OCI-LY7 (cell line): ENCODE data around the gene FAM163B. TPM values are rescaled to one million over a fixed set of nuclear protein-coding genes. Genes with fewer than 3 reads are reported as not detected.

Source experiments
- BruUV-seq: library from RNA; stranded (reverse); fragments of 400-500 nt; replicated peaks from 2 replicates; lab custom pipeline; 2021; lab: Mats Ljungman, UMichigan
- CTCF ChIA-PET: fragments of 300-600 bp; sonication (Branson Sonifier 250); formaldehyde crosslinking; loops from one replicate; lab custom pipeline; 2022; ENCODE audit warnings: antibody characterized with exemption; ENCODE audit not compliant: unreplicated experiment; lab: Charles Lee
- POLR2A ChIA-PET: fragments of 300-600 bp; sonication (Branson Sonifier 250); formaldehyde crosslinking; loops from one replicate; lab custom pipeline; 2022; ENCODE audit warnings: antibody characterized with exemption; lab: Charles Lee
- DNase-seq: peaks from one replicate; pipeline ENCODE4 v3.0.0-alpha.2; 2015; ENCODE audit warnings: low spot score
- H2AFZ ChIP-seq: fragments of 200-600 bp; sonication (generic), shearing (Covaris generic); 2 replicates; pipeline ENCODE4 v1.6.1; 2014; ENCODE audit warnings: mild to moderate bottlenecking, antibody characterized with exemption, low read length, moderate library complexity
- H3K27ac ChIP-seq: fragments of 200-600 bp; sonication (generic); 2 replicates; pipeline ENCODE4 v1.5.1; 2014; ENCODE audit warnings: mixed run types, low read depth, mild to moderate bottlenecking, moderate library complexity, low read length, inconsistent platforms; ENCODE audit not compliant: poor library complexity, severe bottlenecking
- H3K36me3 ChIP-seq: fragments of 200-600 bp; sonication (generic); 2 replicates; pipeline ENCODE4 v1.6.1; 2014; ENCODE audit warnings: mild to moderate bottlenecking, antibody characterized with exemption, low read length, moderate library complexity, mixed read lengths; ENCODE audit not compliant: insufficient read depth
- H3K4me1 ChIP-seq: fragments of 200-600 bp; sonication (generic); 2 replicates; pipeline ENCODE4 v1.5.1; 2014; ENCODE audit warnings: mild to moderate bottlenecking, low read length; ENCODE audit not compliant: insufficient read depth, poor library complexity, severe bottlenecking
- H3K4me2 ChIP-seq: fragments of 200-600 bp; sonication (generic); 2 replicates; pipeline ENCODE4 v1.6.1; 2014; ENCODE audit warnings: mild to moderate bottlenecking, low read length
- H3K4me3 ChIP-seq: fragments of 200-600 bp; sonication (generic); 2 replicates; pipeline ENCODE4 v1.5.1; 2014; ENCODE audit warnings: mild to moderate bottlenecking, low read depth, low read length; ENCODE audit not compliant: poor library complexity, severe bottlenecking
- H3K79me2 ChIP-seq: fragments of 200-600 bp; sonication (generic); 2 replicates; pipeline ENCODE4 v1.6.1; 2016; ENCODE audit warnings: low read depth, mild to moderate bottlenecking, low read length, moderate library complexity, mixed read lengths; ENCODE audit not compliant: insufficient read depth
- H3K9me2 ChIP-seq: fragments of 200-600 bp; sonication (generic); 2 replicates; pipeline ENCODE4 v1.6.1; 2016; ENCODE audit warnings: mild to moderate bottlenecking, low read length, mixed read lengths; ENCODE audit not compliant: insufficient read depth
- H3K9me3 ChIP-seq: fragments of 200-600 bp; sonication (generic); 2 replicates; pipeline ENCODE4 v1.6.1; 2014; ENCODE audit warnings: mild to moderate bottlenecking, mixed run types, low read length, mixed read lengths
- H4K20me1 ChIP-seq: fragments of 200-600 bp; sonication (generic); 2 replicates; pipeline ENCODE4 v1.6.1; 2014; ENCODE audit warnings: mild to moderate bottlenecking, antibody characterized with exemption, low read length, moderate library complexity, mixed read lengths; ENCODE audit not compliant: insufficient read depth
- EZH2phosphoT487 ChIP-seq: fragments of 200-600 bp; sonication (generic); IDR thresholded peaks from 2 replicates; pipeline ENCODE4 v1.6.1; 2018; ENCODE audit warnings: low read depth, borderline replicate concordance, mild to moderate bottlenecking, mixed run types, antibody characterized with exemption, low read length, moderate library complexity, mixed read lengths
- intact Hi-C: fragments of 100-400 bp; cut with micrococcal nuclease; formaldehyde crosslinking; loops from one replicate; pipeline ENCODE4 v1.10.0; 2022; ENCODE audit not compliant: unreplicated experiment
- total RNA-seq, 2 experiments: library from RNA; depleted of rRNA in 1 of 2; stranded (reverse); fragments of >200 nt in 1 of 2; shearing (Covaris generic) in 1 of 2; gene quantifications; 2 replicates each; pipeline ENCODE4 v1.2.3, GENCODE V29; 2014 to 2022
- TF ChIP-seq, protein P1 (sequence below): fragments of 200-600 bp; sonication (generic); conservative IDR thresholded peaks from 2 replicates; pipeline ENCODE4 v1.5.1; 2014; ENCODE audit warnings: mild to moderate bottlenecking, antibody characterized with exemption, low read length, moderate library complexity, mixed read lengths

The FAM163B gene
- total RNA-seq, 2 experiments from 2014 or later: 2.6 to 7.8 TPM

DNA sequence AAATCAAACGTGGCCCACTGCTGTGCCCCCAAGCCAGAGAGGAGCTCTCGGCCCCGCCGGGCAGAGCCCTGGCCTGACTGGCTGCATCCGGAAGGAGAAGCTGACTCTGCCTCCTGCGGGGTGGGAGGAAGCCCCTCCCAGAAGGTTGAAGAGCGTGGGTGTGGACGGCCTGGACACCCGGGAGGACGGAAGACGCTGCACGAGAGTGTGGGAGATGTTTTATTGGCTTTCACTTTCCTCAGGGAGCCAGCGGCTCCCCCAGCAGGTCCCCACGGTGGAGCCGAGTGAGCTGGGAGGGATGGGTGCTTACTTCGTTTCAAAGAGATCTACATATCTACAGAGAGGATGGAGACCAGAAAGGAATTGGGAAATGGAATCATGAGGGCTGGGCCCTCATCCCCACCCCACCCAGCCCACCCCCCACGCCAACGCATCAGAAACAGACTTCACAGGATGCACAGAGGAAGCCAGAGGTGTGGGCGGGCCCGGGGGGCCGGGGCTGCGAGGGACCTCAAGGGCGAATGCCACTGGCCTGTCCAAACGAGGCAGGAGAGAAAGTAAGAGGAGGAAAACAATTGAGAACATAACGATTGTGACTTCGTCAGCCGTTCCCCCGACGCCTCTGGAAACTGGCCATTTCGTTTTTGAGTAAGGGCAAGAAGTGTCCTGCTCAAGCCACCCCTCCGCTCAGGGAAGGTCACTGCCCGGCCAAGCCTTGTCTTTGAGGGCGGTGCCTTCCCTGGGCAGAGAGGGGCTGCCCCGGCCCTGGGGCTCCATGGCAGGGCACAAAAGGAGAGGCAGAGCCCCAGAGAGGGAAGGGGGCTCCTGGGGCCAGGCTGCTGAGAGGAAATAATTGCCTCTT is 32.1 kb downstream of the FAM163B start:
- Histone ChIP-seq H2AFZ (no peak overlapping the region), H3K36me3 (no peaks in the 10 kb centered on the region), H3K79me2 (no peaks in the 10 kb centered on the region), H4K20me1 (no peaks in the 10 kb centered on the region), H3K9me2 (no peaks in the 10 kb centered on the region), H3K4me3 (no peak overlapping the region), H3K4me1 (peaks cover 49% of the 10 kb centered on the region), H3K4me2 (peak overlapping the region; percentile 35), H3K27ac (no peak overlapping the region), H3K9me3 (no peaks in the 10 kb centered on the region)
- ChIA-PET CTCF (no interaction called here), POLR2A (no interaction called here)
- BruUV-seq: no TSS peak
- TF ChIP-seq, protein P1, sequence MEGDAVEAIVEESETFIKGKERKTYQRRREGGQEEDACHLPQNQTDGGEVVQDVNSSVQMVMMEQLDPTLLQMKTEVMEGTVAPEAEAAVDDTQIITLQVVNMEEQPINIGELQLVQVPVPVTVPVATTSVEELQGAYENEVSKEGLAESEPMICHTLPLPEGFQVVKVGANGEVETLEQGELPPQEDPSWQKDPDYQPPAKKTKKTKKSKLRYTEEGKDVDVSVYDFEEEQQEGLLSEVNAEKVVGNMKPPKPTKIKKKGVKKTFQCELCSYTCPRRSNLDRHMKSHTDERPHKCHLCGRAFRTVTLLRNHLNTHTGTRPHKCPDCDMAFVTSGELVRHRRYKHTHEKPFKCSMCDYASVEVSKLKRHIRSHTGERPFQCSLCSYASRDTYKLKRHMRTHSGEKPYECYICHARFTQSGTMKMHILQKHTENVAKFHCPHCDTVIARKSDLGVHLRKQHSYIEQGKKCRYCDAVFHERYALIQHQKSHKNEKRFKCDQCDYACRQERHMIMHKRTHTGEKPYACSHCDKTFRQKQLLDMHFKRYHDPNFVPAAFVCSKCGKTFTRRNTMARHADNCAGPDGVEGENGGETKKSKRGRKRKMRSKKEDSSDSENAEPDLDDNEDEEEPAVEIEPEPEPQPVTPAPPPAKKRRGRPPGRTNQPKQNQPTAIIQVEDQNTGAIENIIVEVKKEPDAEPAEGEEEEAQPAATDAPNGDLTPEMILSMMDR: no peak
- no peak for TF ChIP-seq EZH2phosphoT487
- intact Hi-C loops: no loop called here
- no peak for DNase-seq

DNA sequence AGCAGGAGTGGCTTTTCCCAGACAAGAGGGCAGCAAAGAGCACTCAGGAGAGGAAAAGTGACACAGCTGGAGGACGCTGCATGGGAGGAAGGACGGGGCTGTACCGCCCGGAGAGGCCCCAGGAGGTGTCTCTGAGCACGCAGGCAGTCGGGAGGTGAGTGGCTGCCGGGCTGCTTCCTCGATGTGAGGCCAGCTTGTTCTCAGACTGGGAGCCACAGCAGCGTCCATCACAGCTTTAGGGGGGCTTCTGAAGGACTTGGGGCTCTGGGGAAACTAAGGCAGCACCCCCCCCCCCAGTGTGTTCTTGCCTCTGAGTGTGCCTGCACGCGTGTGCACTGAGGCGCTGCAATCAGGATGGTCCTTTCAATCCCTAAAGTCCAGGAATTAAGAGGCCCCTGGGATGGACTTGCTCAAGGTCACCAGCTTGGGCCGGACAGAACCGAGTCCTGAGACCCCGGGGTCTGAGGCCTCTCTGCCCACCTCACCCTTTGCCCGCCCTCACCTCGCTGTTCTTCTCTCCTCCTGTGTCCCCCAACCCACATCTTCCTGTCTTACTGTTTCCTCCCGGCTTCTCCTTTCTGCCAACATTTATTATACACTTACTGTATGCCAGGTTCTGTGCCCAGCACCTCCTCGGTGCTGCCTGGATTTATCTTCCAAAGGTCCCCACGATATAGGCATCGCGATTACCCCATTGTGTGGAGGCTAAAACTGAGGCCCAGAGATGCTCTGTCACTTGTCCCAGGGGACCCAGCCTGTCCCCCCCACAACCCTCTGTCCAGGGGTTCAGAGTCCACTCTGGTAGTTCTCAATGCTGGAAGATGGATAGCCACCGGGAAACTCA is 32.9 kb downstream of the FAM163B start:
- Histone ChIP-seq H3K4me2 (no peak overlapping the region), H4K20me1 (no peaks in the 10 kb centered on the region), H3K79me2 (no peaks in the 10 kb centered on the region), H3K27ac (no peak overlapping the region), H3K4me3 (no peak overlapping the region), H3K9me3 (no peaks in the 10 kb centered on the region), H3K36me3 (no peaks in the 10 kb centered on the region), H2AFZ (no peak overlapping the region), H3K9me2 (no peaks in the 10 kb centered on the region), H3K4me1 (peaks cover 40% of the 10 kb centered on the region)
- no peak for DNase-seq
- BruUV-seq: no TSS peak
- no peak for TF ChIP-seq EZH2phosphoT487
- TF ChIP-seq, protein P1: no peak
- ChIA-PET CTCF (no interaction called here), POLR2A (no interaction called here)
- intact Hi-C loops: no loop called here
